ENCODE results near the gene PGA4. TPM values are rescaled to one million over a fixed set of nuclear protein-coding genes. Genes with fewer than 3 reads are reported as not detected.
"Not testable (repeated sequence)": the region's sequence is repeated elsewhere in the genome, so short reads cannot be mapped to it uniquely, and the experiment has no call there.

PGA4 gene
- total RNA-seq, 1 donor from 2014 or later, result not detected

DNA sequence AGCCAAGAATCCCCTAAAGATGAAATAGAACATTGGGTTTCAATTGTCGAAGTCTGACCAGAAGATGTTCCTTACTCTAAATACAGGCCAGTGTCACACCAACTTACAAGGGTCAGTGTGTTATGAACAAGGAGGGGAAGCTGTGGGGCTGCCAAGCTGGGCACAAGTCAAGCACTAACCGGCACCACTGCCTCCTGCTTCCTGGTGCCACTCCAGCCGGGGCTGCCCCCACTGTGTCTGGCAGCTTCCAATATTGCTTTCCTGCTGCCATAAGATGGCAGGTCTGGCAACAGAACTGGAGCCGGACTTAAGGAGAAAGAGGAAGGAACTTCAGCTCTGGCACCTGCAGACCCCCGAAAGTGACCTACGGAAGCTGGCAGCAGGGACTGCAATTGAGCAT lies 47.2 kb upstream of the PGA4 start:
- no peak overlapping the region for H3K4me3 Mint-ChIP-seq
- intact Hi-C loops (cut with micrococcal nuclease), result loop anchor here (5.0 kb wide), 1 partner anchor 343 kb away; no protein-coding TSS in a partner anchor
- H3K27me3 Mint-ChIP-seq, result peaks cover 2% of the 10 kb centered on the region
- H3K36me3 Mint-ChIP-seq (ENCODE audit: low read depth), result no peaks in the 10 kb centered on the region
- ChIA-PET CTCF (interaction anchor here (0.9 kb wide), 1 partner anchor 12 kb away, joined by 3 read pairs; no protein-coding TSS in a partner anchor), POLR2A (no interaction called here)
- H3K27ac Mint-ChIP-seq, result no peak overlapping the region
- ATAC-seq (ENCODE audit: low read depth), result no peak
- H3K9me3 Mint-ChIP-seq, result peaks cover 2% of the 10 kb centered on the region
- peaks cover 13% of the 10 kb centered on the region for H3K4me1 Mint-ChIP-seq
- TF ChIP-seq, protein P1, sequence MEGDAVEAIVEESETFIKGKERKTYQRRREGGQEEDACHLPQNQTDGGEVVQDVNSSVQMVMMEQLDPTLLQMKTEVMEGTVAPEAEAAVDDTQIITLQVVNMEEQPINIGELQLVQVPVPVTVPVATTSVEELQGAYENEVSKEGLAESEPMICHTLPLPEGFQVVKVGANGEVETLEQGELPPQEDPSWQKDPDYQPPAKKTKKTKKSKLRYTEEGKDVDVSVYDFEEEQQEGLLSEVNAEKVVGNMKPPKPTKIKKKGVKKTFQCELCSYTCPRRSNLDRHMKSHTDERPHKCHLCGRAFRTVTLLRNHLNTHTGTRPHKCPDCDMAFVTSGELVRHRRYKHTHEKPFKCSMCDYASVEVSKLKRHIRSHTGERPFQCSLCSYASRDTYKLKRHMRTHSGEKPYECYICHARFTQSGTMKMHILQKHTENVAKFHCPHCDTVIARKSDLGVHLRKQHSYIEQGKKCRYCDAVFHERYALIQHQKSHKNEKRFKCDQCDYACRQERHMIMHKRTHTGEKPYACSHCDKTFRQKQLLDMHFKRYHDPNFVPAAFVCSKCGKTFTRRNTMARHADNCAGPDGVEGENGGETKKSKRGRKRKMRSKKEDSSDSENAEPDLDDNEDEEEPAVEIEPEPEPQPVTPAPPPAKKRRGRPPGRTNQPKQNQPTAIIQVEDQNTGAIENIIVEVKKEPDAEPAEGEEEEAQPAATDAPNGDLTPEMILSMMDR (IDR thresholded peaks at IDR 0.05), result no peak
- no peak for DNase-seq

DNA sequence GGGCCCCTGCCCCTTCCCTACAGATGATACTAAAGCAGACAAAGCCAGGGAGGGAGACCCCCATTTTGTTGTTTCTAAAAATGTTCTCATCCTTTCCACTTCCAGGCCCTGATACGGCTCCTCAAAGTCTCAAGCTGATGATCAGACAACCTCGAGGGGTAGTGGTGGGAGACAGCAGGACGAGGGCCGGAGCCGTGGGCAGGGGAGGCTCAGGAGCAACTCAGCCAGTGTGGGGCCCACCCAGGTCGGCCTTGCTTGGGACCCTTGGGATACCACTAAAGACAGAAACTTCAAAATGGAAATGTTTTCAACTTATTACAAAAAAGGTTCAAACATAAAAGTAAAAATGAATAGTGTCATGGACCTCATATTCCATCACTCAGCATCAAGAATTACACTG lies 45.7 kb upstream of the PGA4 start:
- peaks cover 2% of the 10 kb centered on the region for H3K27me3 Mint-ChIP-seq
- no peaks in the 10 kb centered on the region for H3K36me3 Mint-ChIP-seq (ENCODE audit: low read depth)
- ChIA-PET CTCF (no interaction called here), POLR2A (interaction anchor here (0.6 kb wide), 1 partner anchor 141 kb away, joined by 3 read pairs; no protein-coding TSS in a partner anchor)
- H3K27ac Mint-ChIP-seq, result no peak overlapping the region
- no peak overlapping the region for H3K4me3 Mint-ChIP-seq
- no peak for ATAC-seq (ENCODE audit: low read depth)
- H3K4me1 Mint-ChIP-seq, result peaks cover 13% of the 10 kb centered on the region
- intact Hi-C loops (cut with micrococcal nuclease), result no loop called here
- peaks cover 2% of the 10 kb centered on the region for H3K9me3 Mint-ChIP-seq
- TF ChIP-seq, protein P1 (IDR thresholded peaks at IDR 0.05), result no peak
- no peak for DNase-seq

DNA sequence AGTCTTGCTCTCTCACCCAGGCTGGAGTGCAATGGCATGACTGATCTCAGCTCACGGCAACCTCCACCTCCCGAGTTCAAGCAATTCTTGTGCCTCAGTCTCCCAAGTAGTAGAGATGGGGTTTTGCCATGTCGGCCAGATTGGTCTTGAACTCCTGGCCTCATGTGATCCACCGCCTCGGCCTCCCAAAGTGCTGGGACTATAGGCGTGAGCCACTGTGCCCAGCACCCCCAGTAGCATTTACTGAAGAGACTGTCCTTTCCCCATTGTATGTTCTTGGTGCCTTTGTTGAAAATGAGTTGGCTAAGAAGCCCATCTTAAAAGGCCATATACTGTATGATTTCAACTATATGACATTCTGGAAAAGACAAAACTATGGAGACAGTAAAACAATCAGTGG lies 41.9 kb upstream of the PGA4 start:
- CTCF ChIA-PET; H3K36me3 Mint-ChIP-seq (ENCODE audit: low read depth); H3K4me1 Mint-ChIP-seq; H3K27ac Mint-ChIP-seq; H3K4me3 Mint-ChIP-seq; H3K27me3 Mint-ChIP-seq; intact Hi-C loops (cut with micrococcal nuclease); H3K9me3 Mint-ChIP-seq; DNase-seq; ATAC-seq (ENCODE audit: low read depth): not testable (repeated sequence)
- POLR2A ChIA-PET, result interaction anchor here (0.7 kb wide), 1 partner anchor 251 kb away, joined by 4 read pairs; no protein-coding TSS in a partner anchor

- ChIA-PET POLR2A (no interaction called here), CTCF (no interaction called here)
- ATAC-seq (ENCODE audit: low read depth) (no peak), DNase-seq (no peak)
- no peaks in the 10 kb centered on the region for H3K9me3 Mint-ChIP-seq
- no peaks in the 10 kb centered on the region for H3K27me3 Mint-ChIP-seq
- no peak overlapping the region for H3K4me3 Mint-ChIP-seq
- H3K4me1 Mint-ChIP-seq, result no peaks in the 10 kb centered on the region
- no peak overlapping the region for H3K27ac Mint-ChIP-seq
- H3K36me3 Mint-ChIP-seq (ENCODE audit: low read depth), result no peaks in the 10 kb centered on the region
- intact Hi-C loops (cut with micrococcal nuclease), result no loop called here
- TF ChIP-seq, protein P1 (IDR thresholded peaks at IDR 0.05), result no peak
These were observed 40.7 kb upstream of the PGA4 start for GRCh38 chr11:61181489-61181888.

DNA sequence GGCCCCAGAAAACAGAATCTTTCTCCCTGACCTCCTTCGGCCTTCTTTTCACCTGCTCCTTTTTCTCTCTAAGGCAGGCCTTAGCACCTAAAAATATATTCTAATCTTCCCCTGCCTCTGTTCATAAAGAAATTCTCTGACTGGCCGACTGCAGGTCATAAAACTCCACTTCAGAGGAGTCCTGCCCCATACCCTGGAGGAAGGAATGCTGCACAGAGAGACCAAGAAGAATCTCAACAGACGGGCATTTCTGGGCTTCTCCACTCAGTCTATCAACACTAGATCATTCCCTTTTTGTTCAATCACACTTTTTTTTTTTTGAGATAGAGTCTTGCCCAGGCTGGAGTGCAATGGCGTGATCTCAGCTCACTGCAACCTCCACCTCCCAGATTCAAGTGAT lies 38.5 kb upstream of the PGA4 start:
- Mint-ChIP-seq H3K9me3 (no peaks in the 10 kb centered on the region), H3K36me3 (ENCODE audit: low read depth) (no peaks in the 10 kb centered on the region), H3K27ac (no peak overlapping the region), H3K4me3 (no peak overlapping the region), H3K27me3 (no peaks in the 10 kb centered on the region), H3K4me1 (peaks cover 4% of the 10 kb centered on the region)
- ATAC-seq (ENCODE audit: low read depth) (no peak), DNase-seq (no peak)
- CTCF ChIA-PET, result interaction anchor here (1.2 kb wide), 1 partner anchor 213 kb away, joined by 3 read pairs; no protein-coding TSS in a partner anchor
- intact Hi-C loops (cut with micrococcal nuclease), result no loop called here
- TF ChIP-seq, protein P1 (IDR thresholded peaks at IDR 0.05), result no peak
- POLR2A ChIA-PET, result no interaction called here

DNA sequence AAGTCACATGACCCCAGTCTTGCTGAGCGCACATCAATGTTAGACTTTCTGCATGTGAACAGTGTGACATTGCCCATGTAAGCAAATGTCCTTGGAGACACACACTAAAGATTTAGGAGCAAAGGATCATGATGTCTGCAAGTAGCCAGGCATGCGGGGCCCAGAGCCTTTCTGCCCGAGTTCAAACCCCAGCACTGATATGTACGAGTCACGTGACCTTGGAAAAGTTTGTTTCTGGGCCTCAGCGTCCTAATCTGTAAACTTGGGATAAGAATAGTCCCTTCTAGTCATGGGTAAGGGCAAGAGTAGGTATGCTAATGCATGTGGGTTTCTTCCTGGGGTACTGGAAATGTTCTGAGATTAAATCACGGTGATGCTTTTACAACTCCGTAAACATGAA lies 35.6 kb upstream of the PGA4 start:
- ChIA-PET POLR2A (no interaction called here), CTCF (interaction anchor here (0.7 to 3.3 kb wide), 12 partner anchors 8 to 357 kb away, joined by 3 to 47 read pairs (median 4); partner anchors contain the start of gene TMEM109)
- Mint-ChIP-seq H3K9me3 (no peaks in the 10 kb centered on the region), H3K27ac (no peak overlapping the region), H3K4me1 (peaks cover 4% of the 10 kb centered on the region), H3K36me3 (ENCODE audit: low read depth) (no peaks in the 10 kb centered on the region), H3K4me3 (no peak overlapping the region), H3K27me3 (no peaks in the 10 kb centered on the region)
- TF ChIP-seq, protein P1 (IDR thresholded peaks at IDR 0.05), result no peak
- no peak for DNase-seq
- ATAC-seq (ENCODE audit: low read depth), result no peak
- intact Hi-C loops (cut with micrococcal nuclease), result no loop called here
